ENCODE data around the gene MSS51. TPM values are rescaled to one million over a fixed set of nuclear protein-coding genes. Genes with fewer than 3 reads are reported as not detected.

Gene MSS51
- total and polyA plus RNA-seq, 3 donors from 2014 or later, result 1.9 to 6.0 (median 3.5) TPM

DNA sequence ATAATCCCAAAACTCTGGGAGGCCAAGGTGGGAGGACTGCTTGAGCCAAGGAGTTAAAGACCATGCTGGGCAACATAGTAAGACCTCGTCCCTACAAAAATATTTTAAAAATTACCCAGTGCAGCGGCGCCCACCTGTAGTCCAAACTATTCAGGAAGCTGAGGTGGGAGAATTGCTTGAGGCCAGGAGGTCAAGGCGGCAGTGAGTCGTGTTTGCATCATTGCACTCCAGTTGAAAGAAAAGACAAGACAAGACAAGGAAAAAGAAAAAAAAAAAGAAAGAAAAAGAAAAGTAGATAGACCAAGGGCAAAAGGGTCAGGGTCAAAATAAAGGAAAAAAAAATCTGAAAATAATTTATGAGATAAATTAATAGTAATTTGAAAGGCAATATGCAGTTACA, 25.3 kb downstream of the MSS51 start:
- Histone ChIP-seq H3K27ac (no peak overlapping the region), H3K36me3 (ENCODE audit: low read depth, missing control alignments) (no peaks in the 10 kb centered on the region), H3K4me3 (no peak overlapping the region), H3K4me1 (peaks cover 5% of the 10 kb centered on the region), H3K27me3 (no peaks in the 10 kb centered on the region), H3K9me3 (no peaks in the 10 kb centered on the region)
- intact Hi-C loops (cut with DNase I; ENCODE audit: low total_unique reads), result no loop called here
- WGBS, 2 donors, result 79 to 85% methylated on average over 5 of the region's 5 CpGs
- TF ChIP-seq, protein P1, sequence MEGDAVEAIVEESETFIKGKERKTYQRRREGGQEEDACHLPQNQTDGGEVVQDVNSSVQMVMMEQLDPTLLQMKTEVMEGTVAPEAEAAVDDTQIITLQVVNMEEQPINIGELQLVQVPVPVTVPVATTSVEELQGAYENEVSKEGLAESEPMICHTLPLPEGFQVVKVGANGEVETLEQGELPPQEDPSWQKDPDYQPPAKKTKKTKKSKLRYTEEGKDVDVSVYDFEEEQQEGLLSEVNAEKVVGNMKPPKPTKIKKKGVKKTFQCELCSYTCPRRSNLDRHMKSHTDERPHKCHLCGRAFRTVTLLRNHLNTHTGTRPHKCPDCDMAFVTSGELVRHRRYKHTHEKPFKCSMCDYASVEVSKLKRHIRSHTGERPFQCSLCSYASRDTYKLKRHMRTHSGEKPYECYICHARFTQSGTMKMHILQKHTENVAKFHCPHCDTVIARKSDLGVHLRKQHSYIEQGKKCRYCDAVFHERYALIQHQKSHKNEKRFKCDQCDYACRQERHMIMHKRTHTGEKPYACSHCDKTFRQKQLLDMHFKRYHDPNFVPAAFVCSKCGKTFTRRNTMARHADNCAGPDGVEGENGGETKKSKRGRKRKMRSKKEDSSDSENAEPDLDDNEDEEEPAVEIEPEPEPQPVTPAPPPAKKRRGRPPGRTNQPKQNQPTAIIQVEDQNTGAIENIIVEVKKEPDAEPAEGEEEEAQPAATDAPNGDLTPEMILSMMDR (IDR thresholded peaks at IDR 0.05), result no peak
- TF ChIP-seq POLR2A (IDR thresholded peaks at IDR 0.05), result no peak
- DNase-seq, result no peak

DNA sequence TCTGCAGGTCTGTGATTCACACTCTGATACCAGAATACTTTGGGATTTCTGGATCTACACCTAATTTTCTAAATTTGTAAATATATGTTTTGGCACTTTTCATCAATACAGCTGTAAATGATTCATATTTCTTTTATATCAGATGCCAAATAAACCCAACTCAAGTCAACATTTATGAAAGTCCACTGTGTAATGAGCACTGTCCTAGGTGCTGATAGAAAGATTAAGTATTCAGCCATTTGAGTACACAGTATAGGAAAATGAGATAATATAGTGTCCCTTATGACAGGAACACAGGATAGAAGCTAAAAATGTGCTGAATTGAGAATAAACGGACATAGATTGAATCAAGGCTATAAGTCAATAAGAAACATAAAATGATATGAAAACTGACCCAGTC, 25.9 kb downstream of the MSS51 start:
- no peaks in the 10 kb centered on the region for H3K27me3 ChIP-seq
- no peak overlapping the region for H3K4me3 ChIP-seq
- H3K9me3 ChIP-seq, result no peaks in the 10 kb centered on the region
- intact Hi-C loops (cut with DNase I; ENCODE audit: low total_unique reads), result no loop called here
- WGBS, 2 donors, result 81 to 90% methylated on average over 1 of the region's 1 CpG
- H3K27ac ChIP-seq, result no peak overlapping the region
- H3K36me3 ChIP-seq (ENCODE audit: low read depth, missing control alignments), result no peaks in the 10 kb centered on the region
- no peak for TF ChIP-seq POLR2A (IDR thresholded peaks at IDR 0.05)
- TF ChIP-seq, protein P1 (IDR thresholded peaks at IDR 0.05), result no peak
- peaks cover 5% of the 10 kb centered on the region for H3K4me1 ChIP-seq
- DNase-seq, result no peak

DNA sequence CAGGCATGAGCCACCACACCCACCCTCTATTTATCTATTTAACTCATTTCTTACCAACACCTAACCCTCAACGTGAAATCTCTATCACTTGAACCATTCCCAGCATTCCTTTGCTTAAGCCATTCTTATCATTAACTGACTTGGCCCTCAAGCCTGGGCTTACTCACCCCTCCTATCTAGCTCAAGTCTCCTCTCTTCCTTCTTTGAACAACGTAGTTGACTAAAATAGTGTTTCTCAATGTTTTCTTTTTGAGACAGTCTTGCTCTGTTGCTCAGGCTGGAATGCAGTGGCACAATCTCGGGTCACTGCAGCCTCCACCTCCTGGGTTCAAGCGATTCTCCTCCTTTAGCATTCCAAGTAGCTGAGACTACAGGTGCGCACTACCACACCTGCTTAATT, 26.5 kb downstream of the MSS51 start:
- WGBS, 2 donors, result 87 to 90% methylated on average over 5 of the region's 5 CpGs
- H3K4me3 ChIP-seq, result no peak overlapping the region
- no peaks in the 10 kb centered on the region for H3K9me3 ChIP-seq
- H3K27me3 ChIP-seq, result no peaks in the 10 kb centered on the region
- no peak overlapping the region for H3K27ac ChIP-seq
- no peak for DNase-seq
- H3K36me3 ChIP-seq (ENCODE audit: low read depth, missing control alignments), result no peaks in the 10 kb centered on the region
- H3K4me1 ChIP-seq, result peaks cover 2% of the 10 kb centered on the region
- no peak for TF ChIP-seq POLR2A (IDR thresholded peaks at IDR 0.05)
- TF ChIP-seq, protein P1 (IDR thresholded peaks at IDR 0.05), result no peak
- intact Hi-C loops (cut with DNase I; ENCODE audit: low total_unique reads), result no loop called here

DNA sequence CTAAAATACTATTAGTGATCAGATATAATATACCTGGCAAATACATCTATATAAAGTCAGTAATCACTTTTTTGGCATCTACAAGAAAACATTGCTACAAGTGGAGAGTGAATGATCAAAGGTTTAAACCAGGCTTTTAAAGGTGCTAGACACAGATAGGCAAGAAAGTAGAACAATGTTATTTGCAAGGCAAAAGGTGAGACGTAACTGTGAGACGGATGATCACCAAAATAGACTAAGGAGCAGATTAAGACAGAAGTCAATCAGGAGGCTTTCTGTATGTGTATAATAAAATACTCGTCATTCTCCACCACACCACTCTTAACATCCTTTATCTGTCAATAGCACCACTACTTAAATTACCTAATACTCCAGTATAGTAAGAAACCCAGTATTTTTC, 27.8 kb downstream of the MSS51 start:
- 90 to 91% methylated on average over 3 of the region's 3 CpGs for WGBS, 2 donors
- Histone ChIP-seq H3K27ac (no peak overlapping the region), H3K36me3 (ENCODE audit: low read depth, missing control alignments) (no peaks in the 10 kb centered on the region), H3K27me3 (no peaks in the 10 kb centered on the region), H3K4me3 (no peak overlapping the region), H3K9me3 (no peaks in the 10 kb centered on the region), H3K4me1 (no peaks in the 10 kb centered on the region)
- TF ChIP-seq POLR2A (IDR thresholded peaks at IDR 0.05), result no peak
- TF ChIP-seq, protein P1 (IDR thresholded peaks at IDR 0.05), result no peak
- no peak for DNase-seq
- intact Hi-C loops (cut with DNase I; ENCODE audit: low total_unique reads), result no loop called here

DNA sequence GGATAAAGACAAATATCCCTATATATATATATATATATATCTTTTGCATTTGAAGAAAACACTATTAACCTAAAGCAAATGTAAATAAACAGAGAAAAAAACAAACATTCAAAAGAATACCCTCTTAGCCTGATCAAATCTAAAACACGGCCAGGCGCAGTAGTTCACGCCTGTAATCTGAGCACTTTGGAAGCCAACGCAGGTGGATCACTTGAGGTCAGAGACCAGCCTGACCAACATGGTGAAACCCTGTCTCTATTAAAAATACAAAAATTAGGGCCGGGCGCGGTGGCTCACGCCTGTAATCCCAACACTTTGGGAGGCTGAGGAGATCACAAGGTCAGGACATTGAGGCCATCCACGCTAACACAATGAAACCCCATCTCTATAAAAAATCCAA, 28.7 kb downstream of the MSS51 start:
- no peaks in the 10 kb centered on the region for H3K9me3 ChIP-seq
- no peaks in the 10 kb centered on the region for H3K27me3 ChIP-seq
- H3K36me3 ChIP-seq (ENCODE audit: low read depth, missing control alignments), result no peaks in the 10 kb centered on the region
- no peak overlapping the region for H3K4me3 ChIP-seq
- TF ChIP-seq, protein P1 (IDR thresholded peaks at IDR 0.05), result no peak
- TF ChIP-seq POLR2A (IDR thresholded peaks at IDR 0.05), result no peak
- DNase-seq, result no peak
- H3K4me1 ChIP-seq, result no peaks in the 10 kb centered on the region
- 92 to 96% methylated on average over 9 of the region's 9 CpGs for WGBS, 2 donors
- intact Hi-C loops (cut with DNase I; ENCODE audit: low total_unique reads), result no loop called here
- H3K27ac ChIP-seq, result no peak overlapping the region
